Large intestine (tissue), 3 donors: Measurements from ENCODE around the gene TRAF2. TPM values are rescaled to one million over a fixed set of nuclear protein-coding genes. Genes with fewer than 3 reads are reported as not detected.

Source experiments
- DNase-seq, 2 donors: peaks; one replicate each; pipeline versions ENCODE4 v3.0.0 to v3.0.0-alpha.2; 2013
- H3K27ac ChIP-seq: one replicate; pipeline ENCODE4 v1.5.1; 2013; ENCODE audit warnings: low read length
- H3K27me3 ChIP-seq: 2 replicates; pipeline ENCODE4 v1.6.1; 2013; ENCODE audit warnings: low read length; ENCODE audit not compliant: control insufficient read depth, insufficient read depth
- H3K36me3 ChIP-seq: 2 replicates; pipeline ENCODE4 v1.6.1; 2013; ENCODE audit warnings: low read length; ENCODE audit not compliant: control insufficient read depth, insufficient read depth
- H3K4me1 ChIP-seq: one replicate; pipeline ENCODE4 v1.6.1; 2013; ENCODE audit warnings: low read length; ENCODE audit not compliant: control insufficient read depth, insufficient read depth
- H3K4me3 ChIP-seq: one replicate; pipeline ENCODE4 v1.5.1; 2013; ENCODE audit warnings: low read length
- H3K9me3 ChIP-seq: one replicate; pipeline ENCODE4 v1.6.1; 2013; ENCODE audit warnings: mild to moderate bottlenecking, low read depth, low read length, moderate library complexity; ENCODE audit not compliant: control insufficient read depth
- WGBS: methylation state at CpG from one replicate; pipeline ENCODE4 v1.1.5; 2013; ENCODE audit warnings: low lambda C conversion rate; ENCODE audit not compliant: insufficient coverage; 5-methylcytosine and 5-hydroxymethylcytosine counted together
- polyA plus RNA-seq: library from polyadenylated mRNA; unstranded; fragments of 120-200 nt; gene quantifications from one replicate; pipeline ENCODE4 v1.2.1, GENCODE V29; 2013

TRAF2 gene
- polyA plus RNA-seq, 1 donor = 18.5 TPM

DNA sequence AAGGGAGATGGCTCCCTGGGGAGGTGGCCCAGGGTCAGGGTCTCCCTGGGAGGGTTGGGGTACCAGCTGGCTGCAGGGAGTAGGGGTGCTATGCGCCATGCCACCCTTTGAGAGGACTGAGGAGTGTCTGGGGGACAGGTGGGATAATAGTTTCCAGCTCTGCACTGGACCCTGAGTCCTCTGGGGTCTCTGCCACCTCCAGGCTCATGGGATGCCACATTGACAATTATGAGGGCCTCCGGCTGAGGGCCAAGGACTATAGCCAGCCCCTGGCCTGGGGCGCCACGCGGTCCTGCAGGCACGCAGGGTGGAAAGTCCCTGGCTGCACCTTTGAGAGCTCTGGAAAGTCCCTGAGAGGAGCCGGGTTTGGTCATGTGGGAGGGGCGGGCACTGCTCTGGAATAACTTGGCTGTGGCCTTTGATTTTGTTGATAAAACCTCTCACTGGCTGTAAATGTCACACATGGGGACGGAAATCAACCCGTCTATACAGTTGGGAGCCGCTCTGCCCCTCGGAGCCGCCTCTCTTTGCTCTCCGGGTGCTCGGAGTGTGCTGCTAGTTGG is 16.0 kb downstream of the TRAF2 start:
- Histone ChIP-seq H3K9me3 (no peaks in the 10 kb centered on the region), H3K27ac (peak overlapping the region; percentile 94), H3K4me1 (peaks cover 28% of the 10 kb centered on the region), H3K27me3 (no peaks in the 10 kb centered on the region), H3K4me3 (no peak overlapping the region), H3K36me3 (peaks cover 59% of the 10 kb centered on the region)
- peak; percentile 89 to 93 for DNase-seq
- WGBS = no CpG with 5 or more reads among the region's 15 CpGs

DNA sequence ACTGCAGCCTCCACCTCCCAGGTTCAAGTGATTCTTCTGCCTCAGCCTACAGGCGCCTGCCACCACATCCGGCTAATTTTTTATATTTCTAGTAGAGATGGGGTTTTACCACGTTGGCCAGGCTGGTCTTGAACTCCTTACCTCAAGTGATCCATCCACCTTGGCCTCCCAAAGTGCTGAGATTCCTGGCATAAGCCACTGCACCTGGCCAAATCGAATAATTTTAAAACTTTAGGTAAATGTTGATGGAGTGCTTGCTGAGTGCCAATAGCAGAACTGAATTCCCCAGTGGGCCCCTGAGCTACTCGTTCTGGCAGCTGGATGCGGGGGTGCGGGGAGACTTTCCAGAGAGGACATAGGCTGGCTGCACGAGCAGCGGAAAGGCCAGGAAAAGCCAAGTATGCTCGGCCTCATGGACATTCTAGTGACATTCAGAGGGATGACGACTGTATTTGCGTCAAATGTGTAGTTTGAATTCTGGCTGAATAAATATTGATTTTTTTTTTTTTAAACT is 16.8 kb downstream of the TRAF2 start:
- Histone ChIP-seq H3K4me3 (no peak overlapping the region), H3K4me1 (peaks cover 28% of the 10 kb centered on the region), H3K36me3 (peaks cover 67% of the 10 kb centered on the region), H3K9me3 (no peaks in the 10 kb centered on the region), H3K27me3 (no peaks in the 10 kb centered on the region), H3K27ac (peak overlapping the region; percentile 94)
- no CpG with 5 or more reads among the region's 12 CpGs for WGBS
- peak in 1 of 2 donors; percentile 40 for DNase-seq

DNA sequence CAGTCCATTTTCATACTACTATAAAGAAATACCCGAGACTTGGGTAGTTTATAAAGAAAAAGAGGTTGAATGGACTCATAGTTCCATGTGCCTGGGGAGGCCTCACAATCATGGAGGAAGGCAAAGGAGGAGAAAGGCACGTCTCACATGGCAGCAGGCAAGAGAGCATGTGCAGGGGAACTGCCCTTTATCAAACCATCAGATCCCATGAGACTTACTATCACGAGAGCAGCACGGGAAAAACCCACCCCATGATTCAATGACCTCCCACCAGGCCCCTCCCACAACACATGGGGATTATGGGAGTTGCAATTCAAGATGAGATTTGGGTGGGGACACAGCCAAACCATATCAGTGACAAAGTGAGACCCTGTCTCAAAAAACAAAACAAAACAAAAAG is 19.9 kb downstream of the TRAF2 start:
- H3K4me1 ChIP-seq = peaks cover 21% of the 10 kb centered on the region
- no peak overlapping the region for H3K27ac ChIP-seq
- H3K27me3 ChIP-seq = no peaks in the 10 kb centered on the region
- WGBS = no CpG with 5 or more reads among the region's 4 CpGs
- peaks cover 62% of the 10 kb centered on the region for H3K36me3 ChIP-seq
- no peaks in the 10 kb centered on the region for H3K9me3 ChIP-seq
- no peak for DNase-seq
- H3K4me3 ChIP-seq = no peak overlapping the region

DNA sequence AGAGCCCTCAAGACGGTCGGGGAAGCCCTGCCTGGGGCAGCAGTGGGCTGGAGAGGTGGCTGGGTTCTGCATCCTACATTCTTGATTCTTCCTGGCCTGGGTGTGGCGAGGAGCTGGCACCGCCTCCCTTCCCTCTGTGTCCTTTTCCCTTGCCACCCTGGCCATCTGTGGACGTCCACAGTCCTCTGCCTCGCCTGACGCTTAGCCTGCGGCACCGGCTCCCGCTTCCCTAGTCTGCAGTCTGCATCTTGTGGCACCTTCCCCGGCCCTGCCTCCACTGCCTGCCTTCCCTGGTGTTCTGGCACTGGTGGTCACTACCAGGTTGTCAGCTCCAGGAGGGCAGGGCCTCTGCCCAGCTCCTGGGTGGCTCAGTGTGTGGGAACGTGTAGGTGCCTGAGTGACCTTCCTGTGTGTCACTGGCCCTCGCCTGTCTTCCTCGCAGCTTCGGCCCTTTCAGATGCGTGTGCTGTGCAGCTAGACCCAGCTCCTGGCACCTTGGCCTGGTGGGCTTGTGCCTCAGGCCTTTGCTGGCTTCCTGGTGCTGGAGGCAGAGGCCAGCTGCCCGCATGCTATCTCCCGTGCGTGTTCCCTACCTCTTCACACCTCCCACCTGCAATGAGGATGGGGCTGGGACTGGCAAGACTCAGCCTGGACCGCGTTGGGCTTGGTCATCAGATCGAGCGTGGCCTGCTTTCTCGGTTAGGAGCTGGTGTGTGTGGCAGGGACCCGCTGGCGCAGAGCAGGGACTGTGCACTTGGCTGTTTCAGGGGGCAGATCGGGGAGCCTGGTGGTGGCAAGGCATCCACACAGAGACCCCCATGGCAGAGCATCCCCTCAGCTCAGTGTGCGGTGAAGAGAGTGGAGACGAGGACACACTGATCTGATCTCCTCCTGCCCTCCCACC is 20.9 kb downstream of the TRAF2 start:
- no peaks in the 10 kb centered on the region for H3K27me3 ChIP-seq
- H3K4me1 ChIP-seq = peaks cover 11% of the 10 kb centered on the region
- H3K27ac ChIP-seq = no peak overlapping the region
- no peak for DNase-seq
- H3K9me3 ChIP-seq = no peaks in the 10 kb centered on the region
- no peak overlapping the region for H3K4me3 ChIP-seq
- no CpG with 5 or more reads among the region's 29 CpGs for WGBS
- H3K36me3 ChIP-seq = peaks cover 59% of the 10 kb centered on the region

GRCh38 chr9:136910197-136910900 is 24.0 kb downstream of the TRAF2 start:
- no peak overlapping the region for H3K27ac ChIP-seq
- H3K36me3 ChIP-seq = peaks cover 64% of the 10 kb centered on the region
- no peak overlapping the region for H3K4me3 ChIP-seq
- 100% methylated on average over 1 of the region's 12 CpGs for WGBS
- H3K27me3 ChIP-seq = no peaks in the 10 kb centered on the region
- H3K4me1 ChIP-seq = no peaks in the 10 kb centered on the region
- DNase-seq = no peak
- H3K9me3 ChIP-seq = no peaks in the 10 kb centered on the region

DNA sequence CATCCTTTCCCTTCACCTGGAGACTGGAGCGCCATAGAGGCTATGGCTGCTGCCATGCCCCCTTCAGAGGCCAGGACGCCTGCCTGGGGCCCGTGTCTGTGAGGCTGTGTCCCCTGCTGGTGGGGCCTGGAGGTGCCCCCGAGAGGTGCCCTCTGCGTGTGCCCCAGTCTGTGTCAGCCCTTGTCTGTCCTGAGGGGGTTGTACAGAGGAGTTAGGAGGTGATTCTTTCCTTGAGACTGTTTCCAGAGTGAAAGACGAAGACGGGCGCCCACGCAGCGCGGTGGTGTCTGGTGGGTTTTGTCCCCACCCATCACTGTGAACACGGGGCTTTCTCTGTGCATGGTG is 24.6 kb downstream of the TRAF2 start:
- no peaks in the 10 kb centered on the region for H3K9me3 ChIP-seq
- no peak overlapping the region for H3K4me3 ChIP-seq
- no peak for DNase-seq
- H3K4me1 ChIP-seq = no peaks in the 10 kb centered on the region
- no peaks in the 10 kb centered on the region for H3K27me3 ChIP-seq
- peaks cover 69% of the 10 kb centered on the region for H3K36me3 ChIP-seq
- no peak overlapping the region for H3K27ac ChIP-seq
- 95% methylated on average over 6 of the region's 12 CpGs for WGBS

- Histone ChIP-seq H3K4me3 (no peak overlapping the region), H3K27me3 (no peaks in the 10 kb centered on the region), H3K4me1 (no peaks in the 10 kb centered on the region), H3K9me3 (no peaks in the 10 kb centered on the region), H3K36me3 (peaks cover 65% of the 10 kb centered on the region), H3K27ac (no peak overlapping the region)
- WGBS = no CpG with 5 or more reads among the region's 17 CpGs
- no peak for DNase-seq
These were observed 27.6 kb downstream of the TRAF2 start for GRCh38 chr9:136913701-136914438.

DNA sequence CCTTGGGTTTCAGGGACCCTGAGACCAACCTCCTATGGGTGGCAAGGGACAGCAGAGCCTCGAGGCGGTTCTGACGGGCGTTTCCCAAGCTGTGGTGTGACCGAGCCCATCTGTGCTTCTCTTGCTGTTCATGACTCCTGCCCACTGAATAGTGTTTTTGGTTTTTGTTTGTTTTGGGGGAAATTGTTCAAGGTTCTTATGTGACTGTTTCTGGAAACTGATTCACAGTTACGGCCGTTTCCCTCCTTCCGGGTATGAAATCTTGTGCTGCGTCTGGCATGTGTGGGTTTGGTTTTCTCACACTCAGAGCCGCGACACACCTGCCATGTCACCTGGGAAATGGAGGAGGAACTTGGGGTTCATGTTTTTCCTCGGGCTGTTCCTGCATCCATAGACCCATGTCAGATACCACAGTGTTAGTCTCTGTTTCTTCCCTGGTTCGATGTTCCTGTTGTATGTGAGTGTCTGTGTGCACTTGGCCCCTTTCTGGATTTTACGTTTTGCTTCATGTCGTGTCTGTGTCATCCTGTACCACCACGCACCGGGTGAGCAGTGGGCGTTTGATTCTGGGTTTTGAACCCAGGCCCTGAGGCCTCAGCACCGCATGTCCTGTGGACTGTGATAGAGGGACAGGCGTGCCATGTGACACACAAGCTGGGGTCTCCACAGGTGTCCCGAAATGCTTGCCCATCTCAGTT is 29.5 kb downstream of the TRAF2 start:
- H3K27ac ChIP-seq = no peak overlapping the region
- no CpG with 5 or more reads among the region's 21 CpGs for WGBS
- no peaks in the 10 kb centered on the region for H3K9me3 ChIP-seq
- H3K4me3 ChIP-seq = no peak overlapping the region
- H3K36me3 ChIP-seq = peaks cover 57% of the 10 kb centered on the region
- H3K4me1 ChIP-seq = no peaks in the 10 kb centered on the region
- H3K27me3 ChIP-seq = no peaks in the 10 kb centered on the region
- DNase-seq = no peak

DNA sequence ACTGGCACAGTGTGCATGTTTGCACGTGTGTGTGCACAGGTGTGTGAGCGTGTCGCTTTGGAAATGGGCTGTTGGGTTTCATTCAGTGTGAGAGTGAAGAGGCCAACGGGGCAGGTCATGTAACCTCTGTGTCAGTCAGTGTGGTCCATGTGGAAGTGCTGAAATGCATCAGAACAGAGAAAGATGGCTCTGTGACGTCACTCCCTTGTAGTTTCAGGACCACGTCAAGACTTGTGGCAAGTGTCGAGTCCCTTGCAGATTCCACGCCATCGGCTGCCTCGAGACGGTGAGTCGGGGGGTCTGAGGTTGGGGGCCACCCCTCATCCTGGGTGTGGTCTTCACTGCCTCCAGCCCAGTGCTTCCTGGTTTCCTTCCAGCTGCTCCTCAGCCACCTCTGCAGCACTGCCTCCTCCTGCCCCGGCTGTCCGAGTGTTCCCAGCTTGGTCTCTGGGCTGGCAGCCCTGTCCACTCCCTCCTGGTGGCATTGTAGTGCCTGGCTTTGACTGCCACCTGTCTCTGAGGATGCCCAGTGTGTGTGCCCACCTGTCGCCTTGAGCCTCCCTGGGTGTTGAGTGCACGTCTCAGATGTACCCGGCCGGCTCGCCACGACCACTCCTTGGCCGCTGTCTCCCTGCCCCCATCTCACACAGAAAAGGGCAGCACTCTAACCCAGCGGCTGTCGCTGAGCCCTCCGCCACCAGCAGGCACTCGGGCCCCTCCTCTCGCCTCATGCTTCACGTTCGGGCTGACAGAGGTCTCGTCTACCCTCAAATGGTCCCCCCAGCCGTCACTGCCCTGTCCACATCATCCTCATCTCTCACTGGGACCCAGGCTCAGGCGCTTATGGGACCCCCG is 30.2 kb downstream of the TRAF2 start:
- no peak overlapping the region for H3K27ac ChIP-seq
- no peaks in the 10 kb centered on the region for H3K4me1 ChIP-seq
- peaks cover 63% of the 10 kb centered on the region for H3K36me3 ChIP-seq
- H3K27me3 ChIP-seq = no peaks in the 10 kb centered on the region
- DNase-seq = peak in 1 of 2 donors; percentile 24
- H3K4me3 ChIP-seq = no peak overlapping the region
- no CpG with 5 or more reads among the region's 32 CpGs for WGBS
- no peaks in the 10 kb centered on the region for H3K9me3 ChIP-seq
